ENCODE results near the gene SIL1.

- TF ChIP-seq SP1 (CRISPR knock-in tag; conservative IDR thresholded peaks at IDR 0.05) (no peak), ZNF512 (CRISPR knock-in tag; IDR thresholded peaks at IDR 0.05; ENCODE audit: borderline replicate concordance) (no peak), NFATC4 (CRISPR knock-in tag; IDR thresholded peaks at IDR 0.05) (no peak), KAT7 (CRISPR knock-in tag; IDR thresholded peaks at IDR 0.05; ENCODE audit: borderline replicate concordance) (no peak), ZNF263 (CRISPR knock-in tag; IDR thresholded peaks at IDR 0.05; ENCODE audit: low read depth) (no peak), JUN (CRISPR knock-in tag; IDR thresholded peaks at IDR 0.05) (no peak), CBFB (CRISPR knock-in tag; IDR thresholded peaks at IDR 0.05; ENCODE audit: low read depth) (no peak), TCF7 (CRISPR knock-in tag; IDR thresholded peaks at IDR 0.05; ENCODE audit: low read depth) (no peak)
- TF ChIP-seq, protein P1, sequence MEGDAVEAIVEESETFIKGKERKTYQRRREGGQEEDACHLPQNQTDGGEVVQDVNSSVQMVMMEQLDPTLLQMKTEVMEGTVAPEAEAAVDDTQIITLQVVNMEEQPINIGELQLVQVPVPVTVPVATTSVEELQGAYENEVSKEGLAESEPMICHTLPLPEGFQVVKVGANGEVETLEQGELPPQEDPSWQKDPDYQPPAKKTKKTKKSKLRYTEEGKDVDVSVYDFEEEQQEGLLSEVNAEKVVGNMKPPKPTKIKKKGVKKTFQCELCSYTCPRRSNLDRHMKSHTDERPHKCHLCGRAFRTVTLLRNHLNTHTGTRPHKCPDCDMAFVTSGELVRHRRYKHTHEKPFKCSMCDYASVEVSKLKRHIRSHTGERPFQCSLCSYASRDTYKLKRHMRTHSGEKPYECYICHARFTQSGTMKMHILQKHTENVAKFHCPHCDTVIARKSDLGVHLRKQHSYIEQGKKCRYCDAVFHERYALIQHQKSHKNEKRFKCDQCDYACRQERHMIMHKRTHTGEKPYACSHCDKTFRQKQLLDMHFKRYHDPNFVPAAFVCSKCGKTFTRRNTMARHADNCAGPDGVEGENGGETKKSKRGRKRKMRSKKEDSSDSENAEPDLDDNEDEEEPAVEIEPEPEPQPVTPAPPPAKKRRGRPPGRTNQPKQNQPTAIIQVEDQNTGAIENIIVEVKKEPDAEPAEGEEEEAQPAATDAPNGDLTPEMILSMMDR (IDR thresholded peaks at IDR 0.05), result no peak
- TF ChIP-seq, protein P2, sequence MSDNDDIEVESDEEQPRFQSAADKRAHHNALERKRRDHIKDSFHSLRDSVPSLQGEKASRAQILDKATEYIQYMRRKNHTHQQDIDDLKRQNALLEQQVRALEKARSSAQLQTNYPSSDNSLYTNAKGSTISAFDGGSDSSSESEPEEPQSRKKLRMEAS (CRISPR knock-in tag; IDR thresholded peaks at IDR 0.05), result no peak
- TF ChIP-seq, protein P3, sequence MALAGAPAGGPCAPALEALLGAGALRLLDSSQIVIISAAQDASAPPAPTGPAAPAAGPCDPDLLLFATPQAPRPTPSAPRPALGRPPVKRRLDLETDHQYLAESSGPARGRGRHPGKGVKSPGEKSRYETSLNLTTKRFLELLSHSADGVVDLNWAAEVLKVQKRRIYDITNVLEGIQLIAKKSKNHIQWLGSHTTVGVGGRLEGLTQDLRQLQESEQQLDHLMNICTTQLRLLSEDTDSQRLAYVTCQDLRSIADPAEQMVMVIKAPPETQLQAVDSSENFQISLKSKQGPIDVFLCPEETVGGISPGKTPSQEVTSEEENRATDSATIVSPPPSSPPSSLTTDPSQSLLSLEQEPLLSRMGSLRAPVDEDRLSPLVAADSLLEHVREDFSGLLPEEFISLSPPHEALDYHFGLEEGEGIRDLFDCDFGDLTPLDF (CRISPR knock-in tag; IDR thresholded peaks at IDR 0.05), result no peak
Observed at GRCh38 chr5:139205586-139205985, 7.4 kb upstream of the SIL1 start.

Data from WTC11 (cell line).